Measurements from ENCODE around the gene GCSAM. TPM values are rescaled to one million over a fixed set of nuclear protein-coding genes. Genes with fewer than 3 reads are reported as not detected.

The GCSAM gene
- polyA plus RNA-seq, 1 of the 3 experiments (the other 2 are of a cell fraction): not detected

DNA sequence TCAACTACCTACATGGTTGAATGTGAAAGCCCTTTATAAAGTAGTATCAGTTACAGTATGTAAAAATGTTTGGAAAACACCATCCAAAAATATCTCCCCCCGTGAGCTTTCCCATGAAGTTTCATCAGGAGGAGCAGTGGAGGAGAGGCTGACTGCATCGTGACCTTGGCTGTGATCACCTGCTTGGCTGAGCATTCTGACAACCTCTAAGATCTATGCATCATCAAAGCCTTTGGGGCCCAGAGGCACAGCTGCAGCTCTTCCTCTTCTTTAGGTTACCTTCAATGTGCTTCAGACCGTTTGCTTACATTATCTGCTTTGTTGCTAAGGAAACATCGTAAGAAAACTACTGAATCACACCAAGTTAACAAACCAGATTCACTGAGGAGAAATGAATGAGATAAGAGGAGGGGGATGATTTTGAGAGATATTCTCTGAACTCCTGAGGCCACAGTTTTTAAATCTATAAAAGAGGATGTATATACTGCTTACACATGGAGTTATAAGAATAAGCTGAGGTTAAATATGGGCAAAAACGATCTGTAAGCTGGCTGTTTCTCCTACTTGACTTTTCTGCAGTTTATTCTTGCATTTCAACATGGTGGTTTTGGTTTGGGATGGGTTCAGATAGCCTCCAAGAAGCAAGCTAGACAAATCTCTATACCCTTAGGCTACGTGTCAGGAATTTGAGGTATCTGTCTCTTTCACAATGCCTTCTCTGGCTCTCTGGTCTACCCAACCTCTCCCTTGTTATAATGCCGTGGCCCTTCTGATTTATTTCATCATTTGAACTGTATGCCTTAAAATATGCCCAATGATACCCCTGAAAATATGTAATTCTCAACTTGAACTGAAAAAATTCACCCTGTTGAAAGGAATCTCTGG, 4.0 kb downstream of the GCSAM start:
- POLR2A ChIA-PET: no interaction called here
- Histone ChIP-seq H3K4me1 (ENCODE audit: control insufficient read depth in 1 of 2, insufficient read depth in 2 of 2, low read depth in 1 of 2, low read length in 1 of 2) (peaks cover 0 to under 1% of the 10 kb centered on the region in 2 experiments; a peak in 1 of 4 replicates), H3K4me2 (no peak overlapping the region), H3F3A (replicated peaks; ENCODE audit: insufficient read depth) (no peaks in the 10 kb centered on the region), H3K9ac (no peak overlapping the region), H3K27ac (ENCODE audit: low read depth in 2 of 2, low read length in 1 of 2) (no peak overlapping the region), H3K9me3 (no peaks in the 10 kb centered on the region), H4K20me1 (ENCODE audit: insufficient read depth) (no peaks in the 10 kb centered on the region), H3K4me3 (ENCODE audit: low read depth in 2 of 2, low read length in 1 of 2) (no peak overlapping the region), H3K36me3 (replicated peaks in 1 of 2; ENCODE audit: control insufficient read depth in 1 of 2, insufficient read depth in 2 of 2, low read length in 1 of 2) (peaks cover 0 to 4% of the 10 kb centered on the region in 2 experiments), H3K79me2 (ENCODE audit: insufficient read depth) (no peaks in the 10 kb centered on the region), H3K9me2 (no peaks in the 10 kb centered on the region), H2AFZ (ENCODE audit: low read depth) (no peak overlapping the region), H3K27me3 (ENCODE audit: insufficient read depth) (no peaks in the 10 kb centered on the region)
- no peak for TF ChIP-seq MXI1 (IDR thresholded peaks at IDR 0.05; ENCODE audit: low read depth, low read length)
- no peak for TF ChIP-seq GABPA (IDR thresholded peaks at IDR 0.05; ENCODE audit: low read depth)
- no peak for TF ChIP-seq RCOR1 (IDR thresholded peaks at IDR 0.05; ENCODE audit: low read length)
- no peak for TF ChIP-seq CHD2 (IDR thresholded peaks at IDR 0.05; ENCODE audit: low read length, partially characterized antibody)
- no peak for TF ChIP-seq GATA2 (CRISPR knock-in tag; IDR thresholded peaks at IDR 0.05)
- no peak for TF ChIP-seq IRF3 (IDR thresholded peaks at IDR 0.05; ENCODE audit: low read depth, low read length)
- TF ChIP-seq RFX5 (IDR thresholded peaks at IDR 0.05; ENCODE audit: low read length): no peak
- TF ChIP-seq NFIC (IDR thresholded peaks at IDR 0.05; ENCODE audit: borderline replicate concordance): no peak
- no peak for TF ChIP-seq FOXM1 (IDR thresholded peaks at IDR 0.05; ENCODE audit: low read depth)
- TF ChIP-seq POLR2AphosphoS5 (IDR thresholded peaks at IDR 0.05; ENCODE audit: low read depth, low read length): no peak
- no peak for TF ChIP-seq NRF1 (IDR thresholded peaks at IDR 0.05; ENCODE audit: low read depth, low read length)
- no peak for TF ChIP-seq MEF2A (IDR thresholded peaks at IDR 0.05; ENCODE audit: borderline replicate concordance, low read depth)
- TF ChIP-seq ELF1 (IDR thresholded peaks at IDR 0.05): no peak
- TF ChIP-seq JUND (IDR thresholded peaks at IDR 0.05): no peak
- TF ChIP-seq, protein P1, sequence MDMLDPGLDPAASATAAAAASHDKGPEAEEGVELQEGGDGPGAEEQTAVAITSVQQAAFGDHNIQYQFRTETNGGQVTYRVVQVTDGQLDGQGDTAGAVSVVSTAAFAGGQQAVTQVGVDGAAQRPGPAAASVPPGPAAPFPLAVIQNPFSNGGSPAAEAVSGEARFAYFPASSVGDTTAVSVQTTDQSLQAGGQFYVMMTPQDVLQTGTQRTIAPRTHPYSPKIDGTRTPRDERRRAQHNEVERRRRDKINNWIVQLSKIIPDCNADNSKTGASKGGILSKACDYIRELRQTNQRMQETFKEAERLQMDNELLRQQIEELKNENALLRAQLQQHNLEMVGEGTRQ (IDR thresholded peaks at IDR 0.05; ENCODE audit: borderline replicate concordance, low read depth, low read length): no peak
- TF ChIP-seq, protein P2, sequence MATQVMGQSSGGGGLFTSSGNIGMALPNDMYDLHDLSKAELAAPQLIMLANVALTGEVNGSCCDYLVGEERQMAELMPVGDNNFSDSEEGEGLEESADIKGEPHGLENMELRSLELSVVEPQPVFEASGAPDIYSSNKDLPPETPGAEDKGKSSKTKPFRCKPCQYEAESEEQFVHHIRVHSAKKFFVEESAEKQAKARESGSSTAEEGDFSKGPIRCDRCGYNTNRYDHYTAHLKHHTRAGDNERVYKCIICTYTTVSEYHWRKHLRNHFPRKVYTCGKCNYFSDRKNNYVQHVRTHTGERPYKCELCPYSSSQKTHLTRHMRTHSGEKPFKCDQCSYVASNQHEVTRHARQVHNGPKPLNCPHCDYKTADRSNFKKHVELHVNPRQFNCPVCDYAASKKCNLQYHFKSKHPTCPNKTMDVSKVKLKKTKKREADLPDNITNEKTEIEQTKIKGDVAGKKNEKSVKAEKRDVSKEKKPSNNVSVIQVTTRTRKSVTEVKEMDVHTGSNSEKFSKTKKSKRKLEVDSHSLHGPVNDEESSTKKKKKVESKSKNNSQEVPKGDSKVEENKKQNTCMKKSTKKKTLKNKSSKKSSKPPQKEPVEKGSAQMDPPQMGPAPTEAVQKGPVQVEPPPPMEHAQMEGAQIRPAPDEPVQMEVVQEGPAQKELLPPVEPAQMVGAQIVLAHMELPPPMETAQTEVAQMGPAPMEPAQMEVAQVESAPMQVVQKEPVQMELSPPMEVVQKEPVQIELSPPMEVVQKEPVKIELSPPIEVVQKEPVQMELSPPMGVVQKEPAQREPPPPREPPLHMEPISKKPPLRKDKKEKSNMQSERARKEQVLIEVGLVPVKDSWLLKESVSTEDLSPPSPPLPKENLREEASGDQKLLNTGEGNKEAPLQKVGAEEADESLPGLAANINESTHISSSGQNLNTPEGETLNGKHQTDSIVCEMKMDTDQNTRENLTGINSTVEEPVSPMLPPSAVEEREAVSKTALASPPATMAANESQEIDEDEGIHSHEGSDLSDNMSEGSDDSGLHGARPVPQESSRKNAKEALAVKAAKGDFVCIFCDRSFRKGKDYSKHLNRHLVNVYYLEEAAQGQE (IDR thresholded peaks at IDR 0.05; ENCODE audit: low read depth, low read length): no peak
- CTCF ChIA-PET: no interaction called here
- 75% methylated on average over 7 of the region's 7 CpGs for whole genome bisulfite sequencing (ENCODE audit: low lambda C conversion rate)
- no peak for DNase-seq

Measured in SK-N-SH (cell line).